Measurements from ENCODE around the gene TMEM95. TPM values are rescaled to one million over a fixed set of nuclear protein-coding genes. Genes with fewer than 3 reads are reported as not detected.

TMEM95 gene
- total RNA-seq, 2 donors from 2014 or later: not detected

GRCh38 chr17:7369825-7370224 is 14.9 kb downstream of the TMEM95 start:
- Mint-ChIP-seq H3K36me3 (ENCODE audit: low read depth) (no peaks in the 10 kb centered on the region), H3K27me3 (ENCODE audit: insufficient read depth) (peaks cover 14% of the 10 kb centered on the region), H3K27ac (no peak overlapping the region), H3K4me1 (no peaks in the 10 kb centered on the region), H3K4me3 (no peak overlapping the region), H3K9me3 (no peaks in the 10 kb centered on the region)
- Histone ChIP-seq H3K4me3 (ENCODE audit: low read length) (no peak overlapping the region), H3K9ac (ENCODE audit: extremely low read depth, low read length, poor library complexity, severe bottlenecking) (no peak overlapping the region), H3K36me3 (ENCODE audit: control insufficient read depth, insufficient read depth, low read length) (no peaks in the 10 kb centered on the region), H3K4me1 (ENCODE audit: control insufficient read depth, insufficient read depth, low read length) (no peaks in the 10 kb centered on the region), H3K27me3 (ENCODE audit: control insufficient read depth, insufficient read depth, low read length, poor library complexity, severe bottlenecking) (no peaks in the 10 kb centered on the region), H3K27ac (ENCODE audit: low read depth, low read length) (no peak overlapping the region), H3K9me3 (ENCODE audit: control insufficient read depth, low read length) (no peaks in the 10 kb centered on the region)
- WGBS, 2 experiments (ENCODE audit: insufficient coverage in 1 of 2, insufficient read length in 1 of 2): 85 to 92% methylated on average over 5 of the region's 5 CpGs
- TF ChIP-seq, protein P1, sequence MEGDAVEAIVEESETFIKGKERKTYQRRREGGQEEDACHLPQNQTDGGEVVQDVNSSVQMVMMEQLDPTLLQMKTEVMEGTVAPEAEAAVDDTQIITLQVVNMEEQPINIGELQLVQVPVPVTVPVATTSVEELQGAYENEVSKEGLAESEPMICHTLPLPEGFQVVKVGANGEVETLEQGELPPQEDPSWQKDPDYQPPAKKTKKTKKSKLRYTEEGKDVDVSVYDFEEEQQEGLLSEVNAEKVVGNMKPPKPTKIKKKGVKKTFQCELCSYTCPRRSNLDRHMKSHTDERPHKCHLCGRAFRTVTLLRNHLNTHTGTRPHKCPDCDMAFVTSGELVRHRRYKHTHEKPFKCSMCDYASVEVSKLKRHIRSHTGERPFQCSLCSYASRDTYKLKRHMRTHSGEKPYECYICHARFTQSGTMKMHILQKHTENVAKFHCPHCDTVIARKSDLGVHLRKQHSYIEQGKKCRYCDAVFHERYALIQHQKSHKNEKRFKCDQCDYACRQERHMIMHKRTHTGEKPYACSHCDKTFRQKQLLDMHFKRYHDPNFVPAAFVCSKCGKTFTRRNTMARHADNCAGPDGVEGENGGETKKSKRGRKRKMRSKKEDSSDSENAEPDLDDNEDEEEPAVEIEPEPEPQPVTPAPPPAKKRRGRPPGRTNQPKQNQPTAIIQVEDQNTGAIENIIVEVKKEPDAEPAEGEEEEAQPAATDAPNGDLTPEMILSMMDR (conservative IDR thresholded peaks at IDR 0.05): no peak
- no peak for DNase-seq

DNA sequence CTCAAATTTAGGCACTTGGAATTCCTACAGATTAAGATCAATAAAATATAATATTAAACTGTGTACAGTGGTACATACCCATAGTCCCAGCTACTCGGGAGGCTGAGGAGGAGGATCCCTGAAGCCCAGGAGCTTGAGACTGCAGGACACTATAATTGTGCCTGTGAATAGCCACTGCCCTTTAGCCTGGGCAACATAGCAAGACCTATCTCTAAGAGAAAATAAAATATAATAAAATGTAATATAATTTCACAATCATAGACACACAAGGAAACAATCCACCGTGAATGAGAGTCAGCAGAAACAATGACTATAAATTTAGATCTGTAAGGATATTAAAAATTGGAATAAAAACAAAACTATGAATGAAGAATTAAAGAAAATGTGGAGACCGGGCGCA is 15.9 kb downstream of the TMEM95 start:
- TF ChIP-seq, protein P1 (conservative IDR thresholded peaks at IDR 0.05): no peak
- 75 to 98% methylated on average over 2 to 4 of the region's 4 CpGs for WGBS, 2 experiments (ENCODE audit: insufficient coverage in 1 of 2, insufficient read length in 1 of 2)
- H3K9me3 ChIP-seq (ENCODE audit: control insufficient read depth, low read length): no peaks in the 10 kb centered on the region
- H3K4me3 ChIP-seq (ENCODE audit: low read length): no peak overlapping the region
- H3K27me3 ChIP-seq (ENCODE audit: control insufficient read depth, insufficient read depth, low read length, poor library complexity, severe bottlenecking): no peaks in the 10 kb centered on the region
- no peak for DNase-seq
- Mint-ChIP-seq H3K9me3 (no peaks in the 10 kb centered on the region), H3K27ac (no peak overlapping the region), H3K27me3 (ENCODE audit: insufficient read depth) (peaks cover 12% of the 10 kb centered on the region), H3K36me3 (ENCODE audit: low read depth) (no peaks in the 10 kb centered on the region), H3K4me3 (no peak overlapping the region), H3K4me1 (no peaks in the 10 kb centered on the region)
- no peaks in the 10 kb centered on the region for H3K4me1 ChIP-seq (ENCODE audit: control insufficient read depth, insufficient read depth, low read length)
- H3K9ac ChIP-seq (ENCODE audit: extremely low read depth, low read length, poor library complexity, severe bottlenecking): no peak overlapping the region
- H3K27ac ChIP-seq (ENCODE audit: low read depth, low read length): no peak overlapping the region
- no peaks in the 10 kb centered on the region for H3K36me3 ChIP-seq (ENCODE audit: control insufficient read depth, insufficient read depth, low read length)

DNA sequence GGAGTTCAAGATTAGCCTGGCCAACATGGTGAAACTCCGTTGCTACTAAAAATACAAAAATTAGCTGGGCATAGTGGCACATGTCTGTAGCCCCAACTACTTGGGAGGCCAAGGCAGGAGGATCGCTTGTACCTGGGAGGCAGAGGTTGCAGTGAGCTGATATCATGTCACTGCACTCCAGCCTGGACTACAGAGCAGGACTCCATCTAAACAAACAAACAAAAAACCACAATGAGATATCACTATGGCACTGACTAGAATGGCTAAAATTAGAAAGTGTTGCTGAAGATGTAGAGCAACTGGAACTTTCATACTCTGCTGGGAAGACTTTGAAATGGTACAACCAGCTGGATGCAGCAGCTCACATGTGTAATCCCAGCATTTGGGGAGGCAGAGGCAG is 19.4 kb downstream of the TMEM95 start:
- no peak overlapping the region for H3K9ac ChIP-seq (ENCODE audit: extremely low read depth, low read length, poor library complexity, severe bottlenecking)
- no peaks in the 10 kb centered on the region for H3K4me1 ChIP-seq (ENCODE audit: control insufficient read depth, insufficient read depth, low read length)
- Mint-ChIP-seq H3K27me3 (ENCODE audit: insufficient read depth) (peaks cover 14% of the 10 kb centered on the region), H3K4me1 (no peaks in the 10 kb centered on the region), H3K9me3 (peaks cover 4% of the 10 kb centered on the region), H3K27ac (no peak overlapping the region), H3K36me3 (ENCODE audit: low read depth) (no peaks in the 10 kb centered on the region), H3K4me3 (no peak overlapping the region)
- H3K27me3 ChIP-seq (ENCODE audit: control insufficient read depth, insufficient read depth, low read length, poor library complexity, severe bottlenecking): no peaks in the 10 kb centered on the region
- 92 to 100% methylated on average over 2 of the region's 2 CpGs for WGBS, 2 experiments (ENCODE audit: insufficient coverage in 1 of 2, insufficient read length in 1 of 2)
- H3K36me3 ChIP-seq (ENCODE audit: control insufficient read depth, insufficient read depth, low read length): no peaks in the 10 kb centered on the region
- TF ChIP-seq, protein P1 (conservative IDR thresholded peaks at IDR 0.05): no peak
- H3K4me3 ChIP-seq (ENCODE audit: low read length): no peak overlapping the region
- H3K9me3 ChIP-seq (ENCODE audit: control insufficient read depth, low read length): peaks cover 3% of the 10 kb centered on the region
- no peak for DNase-seq
- H3K27ac ChIP-seq (ENCODE audit: low read depth, low read length): no peak overlapping the region
